ENCODE measurements around the gene FAAH. TPM values are rescaled to one million over a fixed set of nuclear protein-coding genes. Genes with fewer than 3 reads are reported as not detected.
"Not testable (repeated sequence)": the region's sequence is repeated elsewhere in the genome, so short reads cannot be mapped to it uniquely, and the experiment has no call there.

FAAH gene
- total RNA-seq = 7.0 to 15.0 TPM (median 14.1 TPM) in 3 replicates
- long read RNA-seq, transcript FAAH-201 (15 exons, 2,094 nt) = major isoform, 27 of 44 reads
- long read RNA-seq, partial matches to known transcripts = 0 of 44 reads
- long read RNA-seq, other reads (novel, unspliced or antisense) = 17 of 44 reads

- Mint-ChIP-seq H3K9me3 (ENCODE audit: low read depth) (no peaks in the 10 kb centered on the region), H3K27me3 (ENCODE audit: low read depth) (peaks cover 7% of the 10 kb centered on the region), H3K27ac (ENCODE audit: unreplicated experiment) (no peak within 1 kb of the TSS), H3K4me3 (ENCODE audit: unreplicated experiment) (peak within 1 kb of the TSS; percentile 85), H3K36me3 (ENCODE audit: low read depth) (peaks cover 3% of the 10 kb centered on the region), H3K4me1 (ENCODE audit: low read depth) (peaks cover 21% of the 10 kb centered on the region)
- TF ChIP-seq CTCF (IDR thresholded peaks at IDR 0.05) = no peak
- DNase-seq (ENCODE audit: low spot score) = no peak
Measured at GRCh38 chr1:46394108-46394871, at the start of gene FAAH. TSS of gene FAAH (plus strand) at chr1:46394317. CDS start at chr1:46394349, 32 bp downstream.

GRCh38 chr1:46344481-46344880 lies 49.6 kb upstream of the FAAH start:
- no peak for DNase-seq (ENCODE audit: low spot score)
- no peak for TF ChIP-seq CTCF (IDR thresholded peaks at IDR 0.05)
- Mint-ChIP-seq H3K9me3 (ENCODE audit: low read depth) (no peaks in the 10 kb centered on the region), H3K36me3 (ENCODE audit: low read depth) (peaks cover 11% of the 10 kb centered on the region), H3K4me3 (ENCODE audit: unreplicated experiment) (no peak overlapping the region), H3K27ac (ENCODE audit: unreplicated experiment) (peak overlapping the region; percentile 41), H3K4me1 (ENCODE audit: low read depth) (peaks cover 43% of the 10 kb centered on the region), H3K27me3 (ENCODE audit: low read depth) (no peaks in the 10 kb centered on the region)

GRCh38 chr1:46345281-46345680 lies 48.8 kb upstream of the FAAH start:
- no peak for TF ChIP-seq CTCF (IDR thresholded peaks at IDR 0.05)
- peaks cover 16% of the 10 kb centered on the region for H3K36me3 Mint-ChIP-seq (ENCODE audit: low read depth)
- no peaks in the 10 kb centered on the region for H3K9me3 Mint-ChIP-seq (ENCODE audit: low read depth)
- H3K4me3 Mint-ChIP-seq (ENCODE audit: unreplicated experiment) = no peak overlapping the region
- peaks cover 39% of the 10 kb centered on the region for H3K4me1 Mint-ChIP-seq (ENCODE audit: low read depth)
- no peak for DNase-seq (ENCODE audit: low spot score)
- no peak overlapping the region for H3K27ac Mint-ChIP-seq (ENCODE audit: unreplicated experiment)
- no peaks in the 10 kb centered on the region for H3K27me3 Mint-ChIP-seq (ENCODE audit: low read depth)

GRCh38 chr1:46352363-46352762 lies 41.8 kb upstream of the FAAH start:
- Mint-ChIP-seq H3K27me3 (ENCODE audit: low read depth) (no peaks in the 10 kb centered on the region), H3K27ac (ENCODE audit: unreplicated experiment) (no peak overlapping the region), H3K4me3 (ENCODE audit: unreplicated experiment) (no peak overlapping the region), H3K4me1 (ENCODE audit: low read depth) (peaks cover 5% of the 10 kb centered on the region), H3K9me3 (ENCODE audit: low read depth) (no peaks in the 10 kb centered on the region), H3K36me3 (ENCODE audit: low read depth) (peaks cover 17% of the 10 kb centered on the region)
- no peak for TF ChIP-seq CTCF (IDR thresholded peaks at IDR 0.05)
- DNase-seq (ENCODE audit: low spot score) = no peak

GRCh38 chr1:46355920-46356319 lies 38.2 kb upstream of the FAAH start:
- not testable (repeated sequence) for H3K4me1 Mint-ChIP-seq (ENCODE audit: low read depth); H3K27ac Mint-ChIP-seq (ENCODE audit: unreplicated experiment); H3K9me3 Mint-ChIP-seq (ENCODE audit: low read depth); DNase-seq (ENCODE audit: low spot score); H3K27me3 Mint-ChIP-seq (ENCODE audit: low read depth); H3K4me3 Mint-ChIP-seq (ENCODE audit: unreplicated experiment)
- peaks cover 18% of the 10 kb centered on the region for H3K36me3 Mint-ChIP-seq (ENCODE audit: low read depth)
